Smooth muscle cell of the coronary artery (primary cell): ENCODE measurements around the gene IFI6. TPM values are rescaled to one million over a fixed set of nuclear protein-coding genes. Genes with fewer than 3 reads are reported as not detected.

Source experiments
- total RNA-seq: library from RNA; depleted of rRNA; stranded (reverse); fragments of >200 nt; gene quantifications from 2 replicates; pipeline ENCODE4 v1.2.3, GENCODE V29; 2014; ENCODE audit warnings: low replicate concordance

The IFI6 gene, protein sequence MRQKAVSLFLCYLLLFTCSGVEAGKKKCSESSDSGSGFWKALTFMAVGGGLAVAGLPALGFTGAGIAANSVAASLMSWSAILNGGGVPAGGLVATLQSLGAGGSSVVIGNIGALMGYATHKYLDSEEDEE
- 70.3 and 90.0 TPM in 2 replicates for total RNA-seq

DNA sequence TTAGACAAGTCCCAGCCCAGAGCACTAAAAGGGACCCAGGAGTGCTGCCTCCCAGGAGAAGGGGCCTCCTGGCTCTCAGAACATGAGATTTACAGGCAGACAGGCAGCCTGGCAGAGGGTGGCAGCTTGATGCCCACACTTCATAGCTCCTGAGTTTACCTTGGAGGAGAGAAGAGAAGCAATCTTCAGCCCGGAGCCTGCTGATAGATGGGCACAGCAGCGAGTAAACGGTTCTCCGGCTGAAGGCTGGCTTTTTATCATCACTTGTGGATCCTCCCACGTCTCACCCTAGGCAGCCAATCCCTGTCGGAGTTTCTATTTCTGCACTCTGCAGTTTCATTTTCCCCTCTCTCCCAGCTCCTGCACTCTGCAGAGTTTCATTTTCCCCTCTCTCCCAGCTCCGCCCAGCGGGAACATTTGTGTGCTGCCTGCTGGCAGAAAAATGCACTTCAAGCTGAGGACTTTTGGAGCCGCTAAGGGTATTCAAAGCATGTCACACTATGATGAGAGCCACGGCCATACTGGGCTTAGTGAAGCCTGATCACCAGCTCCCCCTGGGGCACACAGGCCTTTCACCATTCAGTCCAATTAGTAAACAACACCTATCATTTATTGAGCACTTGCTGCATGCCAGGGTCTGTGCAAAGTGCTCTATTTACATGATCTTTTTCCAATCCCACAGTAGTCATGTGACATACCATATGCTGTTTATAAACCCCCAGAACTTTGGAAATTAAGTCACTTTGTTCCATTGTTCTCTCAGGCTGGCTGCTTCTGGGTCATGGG, at the start of gene IFI6:
IFI6 (minus strand) TSS at position 229 of the 786 bp plus-strand sequence. CDS start 2,878 bp downstream, outside the sequence.

DNA sequence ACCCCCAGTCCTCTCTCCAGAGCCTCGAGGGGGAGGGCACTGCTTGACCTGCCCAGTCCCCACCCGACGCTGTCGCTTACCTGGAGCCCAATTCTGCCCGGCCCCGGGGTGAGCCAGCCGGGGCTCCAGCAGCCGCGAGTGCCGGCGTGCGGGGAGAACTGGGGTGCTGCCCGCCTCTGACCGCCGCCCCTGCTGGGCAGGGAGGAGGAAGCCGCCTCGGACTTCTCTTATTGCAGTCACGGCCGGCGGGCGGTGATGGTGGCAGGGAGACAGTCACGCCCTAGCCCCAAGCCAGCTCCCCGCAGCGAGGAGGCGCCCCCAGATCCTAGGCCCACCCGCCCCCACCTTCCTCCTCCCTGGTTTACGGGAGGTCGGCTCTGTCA, 37.0 kb downstream of the IFI6 start, which contains the start of gene FGR:
FGR (minus strand) TSS at position 201 of the 383 bp plus-strand sequence. CDS start 11,269 bp downstream, outside the sequence.

Other genes with a start within 250 kb of the IFI6 start
- 9.5 and 13.8 TPM in 2 replicates for gene WASF2, start 182.0 kb downstream of the IFI6 start, total RNA-seq
- 3.9 and 7.3 TPM in 2 replicates for gene AHDC1, start 68.0 kb downstream of the IFI6 start, total RNA-seq
- gene FGR, start 37.0 kb downstream of the IFI6 start, total RNA-seq: not detected in 2 replicates
- 9.2 and 16.7 TPM in 2 replicates for gene FAM76A, start 53.8 kb upstream of the IFI6 start, total RNA-seq
- 32.4 and 37.4 TPM in 2 replicates for gene STX12, start 101.0 kb upstream of the IFI6 start, total RNA-seq
- gene PPP1R8, start 158.6 kb upstream of the IFI6 start, total RNA-seq: 44.0 and 44.3 TPM in 2 replicates
- 1.2 and 2.0 TPM in 2 replicates for gene THEMIS2, start 200.4 kb upstream of the IFI6 start, total RNA-seq
- gene RPA2, start 242.4 kb upstream of the IFI6 start, total RNA-seq: 21.4 and 24.2 TPM in 2 replicates